Measurements from ENCODE around the gene MUS81.

MUS81 gene

GRCh38 chr11:65849366-65849765, 10.9 kb upstream of the MUS81 start:
- DNase-seq: no peak

DNA sequence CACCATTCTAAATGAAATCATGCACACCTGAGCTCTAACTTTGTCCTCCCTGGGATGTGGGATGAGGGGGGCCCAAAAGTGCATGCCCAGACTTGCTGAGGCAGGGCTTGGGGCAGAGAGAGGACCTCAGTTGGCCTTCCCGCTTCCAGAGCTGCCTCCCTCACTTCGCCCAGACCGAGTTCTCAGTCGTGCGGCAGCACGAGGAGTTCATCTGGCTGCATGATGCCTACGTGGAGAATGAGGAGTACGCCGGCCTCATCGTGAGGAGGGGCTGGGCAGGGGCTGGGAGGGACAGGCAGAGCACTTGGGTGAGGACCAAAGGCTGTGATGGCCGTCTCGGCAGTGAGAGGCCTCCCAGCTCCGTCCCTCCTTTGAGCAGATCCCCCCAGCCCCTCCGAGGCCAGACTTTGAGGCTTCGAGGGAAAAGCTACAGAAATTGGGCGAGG, 10.4 kb upstream of the MUS81 start:
- DNase-seq: no peak

GRCh38 chr11:65850217-65851082, 9.8 kb upstream of the MUS81 start:
- DNase-seq: no peak

DNA sequence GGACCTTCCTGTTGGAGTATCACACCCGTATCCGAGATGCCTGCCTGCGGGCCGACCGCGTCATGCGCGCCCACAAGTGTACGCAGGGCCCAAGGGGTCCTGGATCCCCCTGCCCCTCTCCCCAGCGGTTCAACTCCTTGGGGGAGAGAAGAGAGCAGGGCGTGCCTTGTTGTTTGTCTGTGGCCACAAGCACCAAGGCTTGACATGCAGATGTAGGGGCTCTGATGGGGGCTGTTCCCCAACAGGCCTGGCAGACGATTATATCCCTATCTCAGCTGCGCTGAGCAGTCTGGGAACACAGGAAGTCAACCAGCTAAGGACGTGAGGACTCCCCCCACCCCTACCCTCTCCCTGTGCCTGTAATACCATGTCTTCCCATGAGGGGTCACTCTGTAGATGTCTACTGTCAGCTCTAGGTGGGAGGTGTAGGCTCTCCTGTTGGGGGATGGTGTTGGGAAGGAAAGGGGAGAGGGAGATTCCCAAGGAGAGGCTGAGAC, 9.1 kb upstream of the MUS81 start:
- no peak for DNase-seq

- DNase-seq: no peak
Measured at GRCh38 chr11:65851811-65852507, 8.3 kb upstream of the MUS81 start.

DNA sequence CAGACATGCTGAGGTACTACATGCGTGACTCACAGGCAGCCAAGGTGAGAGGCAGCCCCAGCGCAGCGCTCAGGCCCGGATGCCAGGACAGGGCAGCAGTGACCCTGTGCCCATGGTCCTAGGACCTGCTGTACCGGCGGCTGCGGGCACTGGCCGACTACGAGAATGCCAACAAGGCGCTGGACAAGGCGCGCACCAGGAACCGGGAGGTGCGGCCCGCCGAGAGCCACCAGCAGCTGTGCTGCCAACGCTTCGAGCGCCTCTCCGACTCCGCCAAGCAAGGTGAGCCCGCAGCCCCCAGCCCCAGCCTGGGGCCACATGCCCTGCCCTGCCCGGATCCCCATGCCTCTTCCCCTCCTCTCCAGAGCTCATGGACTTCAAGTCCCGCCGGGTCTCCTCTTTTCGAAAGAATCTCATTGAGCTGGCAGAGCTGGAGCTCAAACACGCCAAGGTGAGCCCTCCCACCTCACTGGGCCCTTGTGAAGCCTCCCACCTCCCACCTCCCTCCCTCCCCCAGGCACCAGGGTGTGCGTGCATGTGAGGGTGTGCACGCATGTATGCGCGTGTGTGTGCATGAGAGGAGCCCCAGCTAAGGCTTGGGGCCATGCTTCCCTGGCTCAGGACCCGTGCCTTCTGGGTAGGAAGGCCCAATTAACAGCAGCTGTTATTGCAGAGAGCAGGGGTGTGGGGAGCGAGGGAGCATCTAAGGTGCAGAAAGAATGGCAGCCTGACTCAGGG, 7.6 kb upstream of the MUS81 start:
- no peak for DNase-seq

- DNase-seq: no peak
Measured at GRCh38 chr11:65853246-65853979, 6.8 kb upstream of the MUS81 start.

GRCh38 chr11:65854161-65854592, 6.1 kb upstream of the MUS81 start:
- DNase-seq: no peak

DNA sequence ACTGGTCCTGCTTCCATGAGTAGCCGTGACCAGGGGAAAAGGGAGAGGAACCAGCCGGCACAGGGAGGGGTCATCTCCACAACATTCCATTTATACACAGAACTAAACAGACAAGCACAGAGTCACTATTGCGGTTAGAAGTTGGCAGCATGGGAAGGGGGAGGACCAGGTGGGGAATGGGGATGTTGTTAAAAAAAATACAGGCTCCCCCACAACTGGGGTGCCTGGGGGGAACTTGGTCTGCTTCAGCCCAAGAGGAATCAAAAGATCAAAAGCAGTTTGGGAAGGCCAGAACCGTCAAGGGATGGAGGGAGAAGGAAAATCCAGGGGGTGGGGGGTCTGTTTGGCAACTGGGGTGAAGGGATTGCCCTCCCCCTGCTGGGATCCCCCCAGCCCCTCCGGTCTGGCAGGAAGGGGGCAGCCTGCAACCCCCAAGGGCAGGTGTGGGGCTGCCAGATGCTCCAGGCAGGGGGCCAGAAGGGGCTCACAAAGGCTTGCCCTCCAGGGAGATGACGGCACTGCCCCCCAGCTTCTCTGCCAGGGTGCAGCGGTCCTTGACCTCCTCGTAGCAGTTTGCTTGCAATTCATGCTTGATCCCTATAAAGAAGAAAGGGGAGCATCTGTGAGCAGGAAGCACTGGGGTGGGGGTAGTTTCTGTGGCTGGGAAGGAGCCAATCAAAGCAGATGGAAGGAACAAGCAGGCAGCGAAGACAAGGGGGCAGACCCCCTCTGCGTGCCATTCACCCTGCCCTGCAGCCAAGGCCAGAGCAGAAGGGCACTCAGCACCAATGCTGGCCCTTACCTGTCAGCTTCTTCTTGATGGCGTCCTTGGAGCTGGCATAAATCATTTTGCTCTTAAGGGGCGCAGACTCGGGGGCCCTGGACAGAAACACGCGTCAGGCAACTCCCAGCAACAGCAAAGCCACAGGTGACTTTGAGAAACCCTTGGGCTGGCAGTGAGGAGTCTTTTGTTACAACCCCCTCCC, 5.1 kb upstream of the MUS81 start:
- no peak for DNase-seq

DNA sequence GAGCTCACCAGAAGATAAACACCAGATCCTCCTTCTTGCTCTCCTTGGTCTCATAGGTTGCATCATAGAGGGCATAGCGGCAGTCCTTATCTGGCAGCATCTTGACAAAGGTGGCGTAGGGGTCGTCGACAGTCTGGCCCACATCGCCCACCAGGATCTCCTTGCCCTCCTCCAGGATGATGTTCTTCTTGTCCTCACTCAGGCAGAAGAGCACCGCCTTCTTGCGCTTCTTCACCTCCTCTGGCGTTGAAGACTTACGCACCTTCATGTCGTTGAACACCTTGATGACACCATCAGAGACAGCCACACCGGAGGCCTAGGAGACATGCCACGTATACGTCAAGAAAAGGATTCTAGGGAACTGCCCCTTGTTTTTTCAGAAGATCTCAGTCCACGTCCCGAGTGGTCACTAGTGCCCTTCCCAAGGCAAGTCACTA, 4.3 kb upstream of the MUS81 start:
- DNase-seq: no peak

DNA sequence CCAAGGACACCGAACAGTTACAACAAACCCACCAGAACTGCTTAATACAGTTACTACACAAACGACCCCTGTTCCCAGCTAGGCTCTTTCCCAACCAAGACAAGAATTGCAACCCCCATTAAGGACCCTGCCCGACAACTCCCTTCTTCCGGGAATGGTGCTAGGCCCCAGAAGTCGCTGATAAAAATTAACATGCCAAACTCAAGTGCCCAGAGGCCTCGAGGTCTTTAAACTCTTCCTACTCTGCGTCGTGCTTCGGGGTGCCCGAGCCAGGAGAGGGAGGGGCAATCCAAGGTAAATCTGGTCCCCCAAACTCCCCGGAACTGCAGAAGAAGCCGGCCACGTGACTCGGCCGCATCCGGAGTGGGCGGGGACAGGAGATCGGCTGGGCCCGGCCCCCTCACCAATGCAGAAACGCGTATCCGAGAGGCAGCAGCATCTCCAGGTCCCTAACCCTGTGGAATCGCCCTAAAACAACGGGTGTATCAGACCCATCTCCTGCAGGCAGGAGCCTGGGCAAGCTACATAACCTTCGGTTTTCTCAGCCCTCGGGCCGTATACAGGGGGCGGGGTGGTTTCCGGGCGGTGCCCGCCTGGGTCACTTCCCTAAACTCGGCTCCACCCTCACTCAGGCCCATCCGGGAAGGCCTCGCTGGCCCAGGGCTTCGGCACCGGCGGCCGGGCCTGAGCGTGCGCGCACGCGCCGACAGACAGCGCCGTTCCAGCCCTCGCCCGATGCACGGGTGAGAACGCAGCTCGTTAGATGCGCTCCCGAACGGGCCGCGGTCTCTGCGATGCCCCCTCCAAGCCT, 3.3 kb upstream of the MUS81 start:
- DNase-seq: peak; percentile 52

GRCh38 chr11:65857500-65857852, 2.8 kb upstream of the MUS81 start:
- DNase-seq: no peak

GRCh38 chr11:65857853-65858680, 2.2 kb upstream of the MUS81 start, which contains the start of gene CFL1:
Gene CFL1, minus strand, starts transcription at chr11:65858180. Its CDS starts 81 bp downstream, at chr11:65858099.
- DNase-seq: peak; percentile 91

DNA sequence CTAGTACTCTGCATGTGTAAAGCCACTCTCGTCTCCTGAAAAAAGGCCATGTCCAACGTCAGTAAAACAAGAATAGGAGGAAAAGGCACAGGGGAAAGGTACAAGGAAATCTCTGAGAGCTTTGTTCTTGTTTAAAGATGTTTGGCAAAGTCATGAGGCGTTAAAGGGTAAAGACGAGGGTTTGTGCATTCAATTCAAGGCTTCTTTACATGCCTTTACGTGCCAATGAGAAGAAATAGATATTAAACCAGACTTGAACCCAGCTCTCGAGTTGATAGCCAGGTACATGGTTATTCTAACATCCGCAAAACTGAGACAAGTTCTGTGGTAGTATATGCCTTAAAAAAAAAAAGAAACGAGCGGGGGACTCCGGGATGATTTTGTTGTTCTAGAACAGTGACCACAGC, 1.5 kb upstream of the MUS81 start:
- no peak for DNase-seq

GRCh38 chr11:65859095-65859811, 980 bp upstream of the MUS81 start:
- peak; percentile 98 for DNase-seq

DNA sequence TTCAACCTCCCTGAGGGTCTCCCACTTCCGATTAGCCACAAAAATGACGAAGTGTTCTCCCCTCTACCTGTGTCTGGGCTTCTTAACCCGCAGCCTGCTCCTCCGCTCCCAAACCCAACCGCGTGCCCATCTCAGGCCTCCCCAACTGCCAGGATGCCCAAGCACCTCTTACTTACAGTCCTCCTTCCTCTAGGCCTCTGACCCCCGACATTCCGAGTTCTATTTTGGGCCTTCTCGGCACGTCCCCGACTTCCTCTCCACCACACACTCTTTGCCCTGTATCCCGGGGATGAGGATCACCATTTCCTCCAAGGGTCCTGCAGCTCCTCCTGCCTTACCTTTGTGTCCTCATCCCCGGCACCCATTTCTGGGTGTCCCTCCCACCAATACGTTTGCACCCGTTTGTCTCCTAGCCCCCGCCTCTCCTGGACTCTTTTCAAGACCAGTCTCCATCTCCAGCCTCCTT, 388 bp upstream of the MUS81 start:
- no peak for DNase-seq

GRCh38 chr11:65861165-65861505, 902 bp downstream of the MUS81 start:
- no peak for DNase-seq

DNA sequence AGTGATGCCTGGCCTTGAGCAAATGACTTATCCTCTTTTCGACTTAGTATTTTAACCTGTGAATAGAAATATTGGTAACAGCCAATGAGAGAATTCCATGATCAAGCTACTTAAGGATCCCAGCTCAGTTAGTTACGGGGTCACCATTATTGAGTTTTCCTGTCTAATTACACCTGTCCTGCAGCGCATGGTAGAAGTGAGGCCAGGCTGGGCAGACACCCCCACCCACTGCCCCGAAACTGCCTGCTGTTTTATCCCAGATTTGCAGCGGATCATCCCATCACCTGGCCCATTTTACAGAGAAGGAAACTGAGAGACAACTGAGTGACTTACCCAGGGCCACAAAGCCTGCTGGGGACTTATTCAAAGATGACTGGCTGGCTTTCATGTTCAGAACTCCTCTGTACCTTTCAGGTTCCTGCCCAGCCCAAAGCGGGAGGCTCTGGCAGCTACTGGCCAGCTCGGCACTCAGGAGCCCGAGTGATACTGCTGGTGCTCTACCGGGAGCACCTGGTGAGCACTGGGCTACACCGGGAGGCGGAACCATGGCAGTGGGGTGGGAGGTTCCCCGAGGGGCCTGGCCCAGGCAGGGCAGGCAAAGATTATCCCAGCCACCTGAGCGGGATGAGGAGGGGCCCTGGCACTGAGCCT, 1.4 kb downstream of the MUS81 start:
- no peak for DNase-seq

Data from NCI-H1048 (cell line).